ENCODE data around the gene NEK6.

The NEK6 gene

GRCh38 chr9:124257844-124258606, at the start of gene NEK6:
Gene NEK6 (plus strand): TSS chr9:124257949. CDS start chr9:124301965, 44,016 bp downstream.
- no peak for DNase-seq

- no peak for DNase-seq
These were observed 49.2 kb upstream of the NEK6 start for GRCh38 chr9:124208571-124208970.

- no peak for DNase-seq
These were observed 48.5 kb upstream of the NEK6 start for GRCh38 chr9:124209279-124209678.

- DNase-seq, result no peak
These were observed 48.0 kb upstream of the NEK6 start for GRCh38 chr9:124209774-124210173.

GRCh38 chr9:124210697-124211096, 47.1 kb upstream of the NEK6 start:
- no peak for DNase-seq

- DNase-seq, result no peak
These were observed 45.2 kb upstream of the NEK6 start for GRCh38 chr9:124212381-124213050.

GRCh38 chr9:124213396-124213795, 44.4 kb upstream of the NEK6 start:
- no peak for DNase-seq

GRCh38 chr9:124214116-124214515, 43.6 kb upstream of the NEK6 start:
- DNase-seq, result no peak

- no peak for DNase-seq
These were observed 43.0 kb upstream of the NEK6 start for GRCh38 chr9:124214596-124215367.

GRCh38 chr9:124215368-124215910, 42.3 kb upstream of the NEK6 start:
- DNase-seq, result no peak

- DNase-seq, result no peak
These were observed 41.8 kb upstream of the NEK6 start for GRCh38 chr9:124215956-124216355.

- no peak for DNase-seq
These were observed 41.1 kb upstream of the NEK6 start for GRCh38 chr9:124216474-124217176.

- no peak for DNase-seq
These were observed 39.8 kb upstream of the NEK6 start for GRCh38 chr9:124217836-124218437.

GRCh38 chr9:124218438-124218982, 39.2 kb upstream of the NEK6 start:
- no peak for DNase-seq

- DNase-seq, result no peak
These were observed 38.7 kb upstream of the NEK6 start for GRCh38 chr9:124218987-124219461.

GRCh38 chr9:124220946-124221451, 36.8 kb upstream of the NEK6 start:
- DNase-seq, result peak; percentile 64

GRCh38 chr9:124221676-124222075, 36.1 kb upstream of the NEK6 start:
- DNase-seq, result no peak

GRCh38 chr9:124222109-124222508, 35.6 kb upstream of the NEK6 start:
- no peak for DNase-seq

- peak; percentile 73 for DNase-seq
These were observed 34.6 kb upstream of the NEK6 start for GRCh38 chr9:124222918-124223720.

- DNase-seq, result no peak
These were observed 31.8 kb upstream of the NEK6 start for GRCh38 chr9:124225945-124226344.

- no peak for DNase-seq
These were observed 29.2 kb upstream of the NEK6 start for GRCh38 chr9:124228516-124228915.
